Type B pancreatic cell (in vitro differentiated cells): ENCODE results near the gene LDLRAD4. TPM values are rescaled to one million over a fixed set of nuclear protein-coding genes. Genes with fewer than 3 reads are reported as not detected.

Source experiments
- DNase-seq: peaks from one replicate; pipeline ENCODE4 v3.0.0; 2021; ENCODE audit warnings: mixed read lengths; ENCODE audit not compliant: unreplicated experiment; ENCODE audit errors: extremely low spot score
- H3K27ac Mint-ChIP-seq: 2 replicates; pipeline ENCODE4 v1.8.0; 2021; ENCODE audit warnings: mild to moderate bottlenecking, mixed read lengths
- H3K27me3 Mint-ChIP-seq: 2 replicates; pipeline ENCODE4 v1.8.0; 2021; ENCODE audit warnings: mixed read lengths
- H3K36me3 Mint-ChIP-seq: 2 replicates; pipeline ENCODE4 v1.8.0; 2021; ENCODE audit warnings: mixed read lengths
- H3K4me1 Mint-ChIP-seq: one replicate; pipeline ENCODE4 v1.8.0; 2021; ENCODE audit warnings: mixed read lengths; ENCODE audit not compliant: unreplicated experiment
- H3K4me3 Mint-ChIP-seq: 2 replicates; pipeline ENCODE4 v1.8.0; 2021; ENCODE audit warnings: mild to moderate bottlenecking, mixed read lengths
- H3K9me3 Mint-ChIP-seq: 2 replicates; pipeline ENCODE4 v1.8.0; 2021; ENCODE audit warnings: mixed read lengths
- total RNA-seq: library from RNA; stranded (reverse); gene quantifications from 2 replicates; pipeline ENCODE4 v1.2.1, GENCODE V29; 2021; ENCODE audit warnings: low replicate concordance
- TF ChIP-seq, protein P1 (sequence below): fragments of 200-600 bp; sonication (generic); conservative IDR thresholded peaks from 2 replicates; pipeline ENCODE4 v1.5.0; 2021; ENCODE audit warnings: antibody characterized with exemption, mild to moderate bottlenecking

Gene LDLRAD4
- total RNA-seq, 1 donor from 2014 or later: 2.4 TPM

DNA sequence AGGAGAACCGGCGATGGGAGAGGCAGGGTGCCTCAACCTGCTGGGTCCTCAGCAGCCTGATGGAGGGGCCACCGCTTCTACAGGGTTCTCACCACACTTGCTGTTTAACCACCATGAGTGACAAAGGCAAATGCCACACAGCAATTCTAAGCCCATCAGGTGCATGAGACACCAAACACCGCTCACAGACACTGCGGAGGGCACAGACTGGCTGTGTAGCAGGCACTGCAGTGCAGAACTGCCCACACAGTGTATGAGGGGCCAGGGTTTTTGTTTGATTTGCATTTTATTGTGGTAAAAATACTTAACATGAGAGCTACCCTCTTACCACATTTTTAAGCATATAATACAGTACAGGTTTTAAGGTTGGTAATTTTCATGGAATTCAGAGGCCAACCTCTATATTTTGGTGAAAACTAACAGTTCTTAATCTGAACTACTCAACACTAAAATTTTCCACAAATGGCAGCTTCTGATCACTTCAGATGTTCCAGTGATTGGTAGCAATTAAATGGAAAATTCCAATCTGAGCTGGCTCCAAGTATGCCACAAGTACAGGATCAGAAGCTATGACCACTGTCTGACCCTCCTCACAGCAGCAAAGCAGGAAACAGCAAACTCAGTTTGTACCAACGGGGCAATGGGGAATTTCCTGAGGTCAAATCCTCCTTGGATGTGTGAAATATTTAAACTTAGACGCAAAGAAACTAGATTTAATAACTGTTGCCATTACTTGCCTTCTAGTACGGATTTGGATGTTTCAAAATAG lies 440.1 kb downstream of the LDLRAD4 start:
- Mint-ChIP-seq H3K36me3 (no peaks in the 10 kb centered on the region), H3K4me1 (peaks cover 4% of the 10 kb centered on the region), H3K4me3 (no peak overlapping the region), H3K9me3 (no peaks in the 10 kb centered on the region), H3K27ac (no peak overlapping the region), H3K27me3 (peaks cover 3% of the 10 kb centered on the region)
- DNase-seq: no peak
- TF ChIP-seq, protein P1, sequence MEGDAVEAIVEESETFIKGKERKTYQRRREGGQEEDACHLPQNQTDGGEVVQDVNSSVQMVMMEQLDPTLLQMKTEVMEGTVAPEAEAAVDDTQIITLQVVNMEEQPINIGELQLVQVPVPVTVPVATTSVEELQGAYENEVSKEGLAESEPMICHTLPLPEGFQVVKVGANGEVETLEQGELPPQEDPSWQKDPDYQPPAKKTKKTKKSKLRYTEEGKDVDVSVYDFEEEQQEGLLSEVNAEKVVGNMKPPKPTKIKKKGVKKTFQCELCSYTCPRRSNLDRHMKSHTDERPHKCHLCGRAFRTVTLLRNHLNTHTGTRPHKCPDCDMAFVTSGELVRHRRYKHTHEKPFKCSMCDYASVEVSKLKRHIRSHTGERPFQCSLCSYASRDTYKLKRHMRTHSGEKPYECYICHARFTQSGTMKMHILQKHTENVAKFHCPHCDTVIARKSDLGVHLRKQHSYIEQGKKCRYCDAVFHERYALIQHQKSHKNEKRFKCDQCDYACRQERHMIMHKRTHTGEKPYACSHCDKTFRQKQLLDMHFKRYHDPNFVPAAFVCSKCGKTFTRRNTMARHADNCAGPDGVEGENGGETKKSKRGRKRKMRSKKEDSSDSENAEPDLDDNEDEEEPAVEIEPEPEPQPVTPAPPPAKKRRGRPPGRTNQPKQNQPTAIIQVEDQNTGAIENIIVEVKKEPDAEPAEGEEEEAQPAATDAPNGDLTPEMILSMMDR: no peak

DNA sequence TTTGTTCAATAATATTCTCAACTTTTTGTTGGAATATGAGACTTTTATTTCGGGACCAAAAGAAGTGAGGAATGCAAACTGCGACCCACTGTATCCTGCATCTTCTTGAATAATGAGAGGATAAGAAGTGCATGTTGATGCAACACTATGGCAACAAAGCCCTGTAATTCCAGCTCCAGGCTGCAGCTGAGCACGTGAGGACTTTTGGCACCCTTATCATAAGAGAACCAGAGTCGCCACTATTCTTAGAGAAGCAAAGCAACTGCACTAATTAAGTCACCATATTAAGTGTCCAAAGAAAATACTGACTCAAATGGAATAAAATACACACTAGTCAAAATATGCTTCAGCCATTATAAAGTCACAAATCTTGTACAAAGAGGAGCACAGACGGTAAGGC lies 441.9 kb downstream of the LDLRAD4 start:
- H3K27me3 Mint-ChIP-seq: no peaks in the 10 kb centered on the region
- H3K9me3 Mint-ChIP-seq: no peaks in the 10 kb centered on the region
- H3K36me3 Mint-ChIP-seq: no peaks in the 10 kb centered on the region
- H3K4me1 Mint-ChIP-seq: peaks cover 4% of the 10 kb centered on the region
- TF ChIP-seq, protein P1: no peak
- no peak overlapping the region for H3K27ac Mint-ChIP-seq
- H3K4me3 Mint-ChIP-seq: no peak overlapping the region
- DNase-seq: no peak

DNA sequence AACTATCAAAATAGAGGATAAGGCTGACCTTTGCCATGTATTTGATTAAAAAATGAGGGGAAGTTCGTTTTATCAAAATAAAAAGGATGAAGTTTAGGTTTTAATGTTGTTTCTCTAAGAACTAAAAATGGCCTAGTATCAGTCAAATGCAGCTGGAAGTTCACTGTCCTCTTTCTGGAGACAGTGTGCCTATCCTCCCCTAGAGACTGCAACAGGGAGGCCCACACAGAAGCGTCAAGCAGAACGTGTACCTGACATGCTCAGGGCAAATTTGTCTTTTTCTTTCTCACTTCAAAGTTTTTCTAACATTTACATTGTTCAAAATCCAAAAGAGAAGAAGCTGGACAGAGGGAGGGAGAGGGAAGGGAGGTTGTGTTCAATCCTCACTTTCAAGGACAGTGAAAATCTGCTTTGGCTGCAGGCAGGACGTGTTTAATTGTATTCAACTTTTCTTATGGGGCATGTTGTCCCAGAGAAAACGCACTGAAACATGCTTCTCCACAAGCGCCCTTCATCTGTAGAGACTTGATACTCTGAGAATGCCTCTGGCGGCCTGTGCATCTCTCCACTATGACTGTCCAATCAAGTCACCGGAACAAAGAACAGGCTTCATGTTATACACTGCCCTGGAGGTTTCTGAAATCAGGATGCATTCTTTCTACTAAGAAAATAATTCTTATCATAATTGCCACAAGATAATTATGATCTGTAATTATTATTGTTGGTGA lies 442.7 kb downstream of the LDLRAD4 start:
- DNase-seq: no peak
- Mint-ChIP-seq H3K36me3 (no peaks in the 10 kb centered on the region), H3K27ac (no peak overlapping the region), H3K4me1 (peaks cover 4% of the 10 kb centered on the region), H3K4me3 (no peak overlapping the region), H3K9me3 (no peaks in the 10 kb centered on the region), H3K27me3 (no peaks in the 10 kb centered on the region)
- TF ChIP-seq, protein P1: no peak

DNA sequence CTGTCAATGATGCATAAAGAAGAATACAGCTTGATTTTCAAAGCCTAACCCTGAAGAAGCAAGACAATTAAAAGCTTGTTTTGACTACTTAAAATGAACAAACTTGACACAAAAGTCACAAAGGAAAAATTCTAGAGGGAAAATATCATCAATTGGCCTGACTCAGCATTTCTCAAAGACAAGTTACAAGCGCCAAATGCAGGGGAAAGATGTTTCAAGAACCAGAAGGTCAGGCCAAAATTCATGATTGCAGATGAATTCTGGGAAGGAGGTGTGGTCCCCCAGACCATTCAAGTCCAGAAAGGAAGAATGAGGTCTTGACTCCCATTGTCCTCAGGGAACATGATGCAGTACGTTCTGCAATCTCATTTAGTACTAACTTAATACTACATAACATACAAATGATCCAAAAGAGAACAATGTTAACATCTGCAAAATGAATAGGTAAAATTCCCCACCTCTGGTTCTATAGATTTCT lies 443.3 kb downstream of the LDLRAD4 start:
- Mint-ChIP-seq H3K4me1 (peaks cover 4% of the 10 kb centered on the region), H3K9me3 (no peaks in the 10 kb centered on the region), H3K27ac (no peak overlapping the region), H3K27me3 (no peaks in the 10 kb centered on the region), H3K36me3 (peaks cover 3% of the 10 kb centered on the region), H3K4me3 (no peak overlapping the region)
- no peak for DNase-seq
- TF ChIP-seq, protein P1: no peak

DNA sequence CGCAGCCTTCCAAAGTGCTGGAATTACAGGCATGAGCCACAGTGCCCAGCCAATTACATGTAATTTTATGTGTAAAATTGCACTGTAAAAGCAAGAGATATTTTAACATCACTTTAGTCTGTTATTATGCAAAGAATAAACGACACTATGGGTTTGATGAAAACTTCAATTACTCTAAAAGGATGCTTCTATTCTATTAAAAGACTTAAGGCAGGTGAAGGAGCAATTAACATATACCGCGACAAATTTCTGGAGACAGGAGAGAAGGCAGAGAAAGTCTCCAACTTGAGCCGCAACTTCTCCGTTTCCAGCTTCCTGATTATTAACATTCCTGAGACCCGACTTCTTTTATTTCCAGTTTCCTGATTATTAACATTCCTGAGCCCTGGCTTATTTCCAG lies 454.1 kb downstream of the LDLRAD4 start:
- TF ChIP-seq, protein P1: no peak
- Mint-ChIP-seq H3K4me3 (no peak overlapping the region), H3K36me3 (peaks cover 12% of the 10 kb centered on the region)

More for the DNA sequence above, 454.1 kb downstream of the LDLRAD4 start:
- Mint-ChIP-seq H3K27me3 (no peaks in the 10 kb centered on the region), H3K27ac (no peak overlapping the region), H3K4me1 (peaks cover 5% of the 10 kb centered on the region), H3K9me3 (no peaks in the 10 kb centered on the region)
- DNase-seq: no peak
